H1 (cell line): ENCODE results near the gene STK39. TPM values are rescaled to one million over a fixed set of nuclear protein-coding genes. Genes with fewer than 3 reads are reported as not detected.

Experiments used
- RAD21 ChIP-seq, 2 experiments: IDR thresholded peaks in 1 of 2; conservative IDR thresholded peaks in 1 of 2; 2 replicates each; pipeline ENCODE4 v1.6.1; 2011; ENCODE audit warnings: low read depth in 2 of 2, low read length in 2 of 2, improper control_type of control experiment in 1 of 2, inconsistent platforms in 1 of 2, mild to moderate bottlenecking in 1 of 2, moderate library complexity in 1 of 2
- RFX5 ChIP-seq: IDR thresholded peaks from 2 replicates; pipeline ENCODE4 v1.6.1; 2011; ENCODE audit warnings: low read depth, low read length, improper control_type of control experiment, borderline replicate concordance
- polyA plus RNA-seq, 7 experiments: library from polyadenylated mRNA; depleted of rRNA in 3 of 7; stranded (reverse) in 5 of 7; unstranded in 2 of 7; fragments of >200 nt in 5 of 7; fragments of 200-250 nt in 2 of 7; gene quantifications; 1 replicate in 5 of 7; 2 replicates in 1 of 7; 4 replicates in 1 of 7; pipeline versions ENCODE4 v1.2.1 to v1.2.3, GENCODE V29; 2011 to 2013; ENCODE audit warnings: missing spikeins in 2 of 7, mixed read lengths in 2 of 7
- total RNA-seq: library from RNA; stranded (reverse); fragmentation: NEBNext Ultra II Directional; extraction: Animal tissue kit (Norgen Biotek cat#: 25700); gene quantifications from 2 replicates; pipeline ENCODE4 v1.2.1, GENCODE V29; 2021
- TF ChIP-seq, protein P1 (sequence below): fragments of 300-600 bp; sonication (generic); IDR thresholded peaks from 2 replicates; pipeline ENCODE4 v1.7.1; 2012; ENCODE audit warnings: low read length, moderate library complexity, mild to moderate bottlenecking, inconsistent platforms; ENCODE audit not compliant: insufficient replicate concordance
- TF ChIP-seq, protein P2 (sequence below): IDR thresholded peaks from 2 replicates; pipeline ENCODE4 v1.6.1; 2012; ENCODE audit warnings: inconsistent platforms

STK39 gene
- total and polyA plus RNA-seq, 2 of the 8 experiments (the other 6 are each of a cell fraction or from before 2014, with no cell fraction given) = 13.7 to 23.8 TPM

DNA sequence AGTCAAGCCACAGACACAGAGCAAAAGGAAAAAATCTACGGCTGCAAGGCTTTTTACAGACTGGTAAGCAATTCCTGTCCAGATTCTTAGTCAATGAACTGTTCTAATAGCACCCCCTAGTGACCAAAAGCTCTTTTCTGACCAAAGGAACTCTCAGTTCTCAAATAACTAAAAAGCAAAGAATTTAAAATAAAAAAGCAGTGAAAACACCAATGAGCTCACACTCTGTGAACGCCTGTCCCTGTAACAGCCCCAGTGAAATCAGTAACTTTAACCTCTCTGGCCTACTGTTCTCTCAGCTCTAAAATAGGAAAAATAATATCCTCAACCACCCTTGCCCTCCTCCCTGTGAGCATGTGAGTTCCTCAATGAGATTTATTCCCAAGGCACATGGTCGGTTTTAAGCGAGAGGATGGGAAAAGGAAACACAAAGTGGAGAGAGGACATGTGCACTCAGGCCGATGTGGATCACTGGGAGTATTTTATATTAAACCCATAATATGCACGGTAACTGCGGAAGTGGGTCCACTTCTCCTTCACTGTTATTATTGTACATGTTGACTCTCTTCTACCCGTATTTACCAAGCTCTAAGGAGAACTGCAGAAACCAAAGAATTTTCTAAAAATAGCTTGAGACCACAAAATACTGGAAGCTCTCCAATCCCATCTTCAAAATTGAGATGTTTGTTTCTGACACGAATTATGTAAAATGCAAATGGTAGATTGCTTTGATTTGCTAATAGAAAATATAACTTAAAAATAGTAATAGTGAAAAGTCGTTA, 128.5 kb downstream of the STK39 start (continued):
- TF ChIP-seq, protein P1, sequence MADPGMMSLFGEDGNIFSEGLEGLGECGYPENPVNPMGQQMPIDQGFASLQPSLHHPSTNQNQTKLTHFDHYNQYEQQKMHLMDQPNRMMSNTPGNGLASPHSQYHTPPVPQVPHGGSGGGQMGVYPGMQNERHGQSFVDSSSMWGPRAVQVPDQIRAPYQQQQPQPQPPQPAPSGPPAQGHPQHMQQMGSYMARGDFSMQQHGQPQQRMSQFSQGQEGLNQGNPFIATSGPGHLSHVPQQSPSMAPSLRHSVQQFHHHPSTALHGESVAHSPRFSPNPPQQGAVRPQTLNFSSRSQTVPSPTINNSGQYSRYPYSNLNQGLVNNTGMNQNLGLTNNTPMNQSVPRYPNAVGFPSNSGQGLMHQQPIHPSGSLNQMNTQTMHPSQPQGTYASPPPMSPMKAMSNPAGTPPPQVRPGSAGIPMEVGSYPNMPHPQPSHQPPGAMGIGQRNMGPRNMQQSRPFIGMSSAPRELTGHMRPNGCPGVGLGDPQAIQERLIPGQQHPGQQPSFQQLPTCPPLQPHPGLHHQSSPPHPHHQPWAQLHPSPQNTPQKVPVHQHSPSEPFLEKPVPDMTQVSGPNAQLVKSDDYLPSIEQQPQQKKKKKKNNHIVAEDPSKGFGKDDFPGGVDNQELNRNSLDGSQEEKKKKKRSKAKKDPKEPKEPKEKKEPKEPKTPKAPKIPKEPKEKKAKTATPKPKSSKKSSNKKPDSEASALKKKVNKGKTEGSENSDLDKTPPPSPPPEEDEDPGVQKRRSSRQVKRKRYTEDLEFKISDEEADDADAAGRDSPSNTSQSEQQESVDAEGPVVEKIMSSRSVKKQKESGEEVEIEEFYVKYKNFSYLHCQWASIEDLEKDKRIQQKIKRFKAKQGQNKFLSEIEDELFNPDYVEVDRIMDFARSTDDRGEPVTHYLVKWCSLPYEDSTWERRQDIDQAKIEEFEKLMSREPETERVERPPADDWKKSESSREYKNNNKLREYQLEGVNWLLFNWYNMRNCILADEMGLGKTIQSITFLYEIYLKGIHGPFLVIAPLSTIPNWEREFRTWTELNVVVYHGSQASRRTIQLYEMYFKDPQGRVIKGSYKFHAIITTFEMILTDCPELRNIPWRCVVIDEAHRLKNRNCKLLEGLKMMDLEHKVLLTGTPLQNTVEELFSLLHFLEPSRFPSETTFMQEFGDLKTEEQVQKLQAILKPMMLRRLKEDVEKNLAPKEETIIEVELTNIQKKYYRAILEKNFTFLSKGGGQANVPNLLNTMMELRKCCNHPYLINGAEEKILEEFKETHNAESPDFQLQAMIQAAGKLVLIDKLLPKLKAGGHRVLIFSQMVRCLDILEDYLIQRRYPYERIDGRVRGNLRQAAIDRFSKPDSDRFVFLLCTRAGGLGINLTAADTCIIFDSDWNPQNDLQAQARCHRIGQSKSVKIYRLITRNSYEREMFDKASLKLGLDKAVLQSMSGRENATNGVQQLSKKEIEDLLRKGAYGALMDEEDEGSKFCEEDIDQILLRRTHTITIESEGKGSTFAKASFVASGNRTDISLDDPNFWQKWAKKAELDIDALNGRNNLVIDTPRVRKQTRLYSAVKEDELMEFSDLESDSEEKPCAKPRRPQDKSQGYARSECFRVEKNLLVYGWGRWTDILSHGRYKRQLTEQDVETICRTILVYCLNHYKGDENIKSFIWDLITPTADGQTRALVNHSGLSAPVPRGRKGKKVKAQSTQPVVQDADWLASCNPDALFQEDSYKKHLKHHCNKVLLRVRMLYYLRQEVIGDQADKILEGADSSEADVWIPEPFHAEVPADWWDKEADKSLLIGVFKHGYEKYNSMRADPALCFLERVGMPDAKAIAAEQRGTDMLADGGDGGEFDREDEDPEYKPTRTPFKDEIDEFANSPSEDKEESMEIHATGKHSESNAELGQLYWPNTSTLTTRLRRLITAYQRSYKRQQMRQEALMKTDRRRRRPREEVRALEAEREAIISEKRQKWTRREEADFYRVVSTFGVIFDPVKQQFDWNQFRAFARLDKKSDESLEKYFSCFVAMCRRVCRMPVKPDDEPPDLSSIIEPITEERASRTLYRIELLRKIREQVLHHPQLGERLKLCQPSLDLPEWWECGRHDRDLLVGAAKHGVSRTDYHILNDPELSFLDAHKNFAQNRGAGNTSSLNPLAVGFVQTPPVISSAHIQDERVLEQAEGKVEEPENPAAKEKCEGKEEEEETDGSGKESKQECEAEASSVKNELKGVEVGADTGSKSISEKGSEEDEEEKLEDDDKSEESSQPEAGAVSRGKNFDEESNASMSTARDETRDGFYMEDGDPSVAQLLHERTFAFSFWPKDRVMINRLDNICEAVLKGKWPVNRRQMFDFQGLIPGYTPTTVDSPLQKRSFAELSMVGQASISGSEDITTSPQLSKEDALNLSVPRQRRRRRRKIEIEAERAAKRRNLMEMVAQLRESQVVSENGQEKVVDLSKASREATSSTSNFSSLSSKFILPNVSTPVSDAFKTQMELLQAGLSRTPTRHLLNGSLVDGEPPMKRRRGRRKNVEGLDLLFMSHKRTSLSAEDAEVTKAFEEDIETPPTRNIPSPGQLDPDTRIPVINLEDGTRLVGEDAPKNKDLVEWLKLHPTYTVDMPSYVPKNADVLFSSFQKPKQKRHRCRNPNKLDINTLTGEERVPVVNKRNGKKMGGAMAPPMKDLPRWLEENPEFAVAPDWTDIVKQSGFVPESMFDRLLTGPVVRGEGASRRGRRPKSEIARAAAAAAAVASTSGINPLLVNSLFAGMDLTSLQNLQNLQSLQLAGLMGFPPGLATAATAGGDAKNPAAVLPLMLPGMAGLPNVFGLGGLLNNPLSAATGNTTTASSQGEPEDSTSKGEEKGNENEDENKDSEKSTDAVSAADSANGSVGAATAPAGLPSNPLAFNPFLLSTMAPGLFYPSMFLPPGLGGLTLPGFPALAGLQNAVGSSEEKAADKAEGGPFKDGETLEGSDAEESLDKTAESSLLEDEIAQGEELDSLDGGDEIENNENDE = peak; percentile 12
- TF ChIP-seq RAD21 (IDR thresholded peaks at IDR 0.05 in 1 of 2, conservative IDR thresholded peaks at IDR 0.05 in 1 of 2; ENCODE audit: low read depth in 2 of 2, low read length in 2 of 2) (peak; percentile 85 to 89), RFX5 (no peak)
- TF ChIP-seq, protein P2, sequence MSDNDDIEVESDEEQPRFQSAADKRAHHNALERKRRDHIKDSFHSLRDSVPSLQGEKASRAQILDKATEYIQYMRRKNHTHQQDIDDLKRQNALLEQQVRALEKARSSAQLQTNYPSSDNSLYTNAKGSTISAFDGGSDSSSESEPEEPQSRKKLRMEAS = 0 out of 2 replicates have a peak, but pooled peaks have one; percentile 11
- TF ChIP-seq, all 59 proteins: peak for 5
